GM19023 (cell line): ENCODE measurements around the gene EEF2K.
"Not testable (repeated sequence)": the region's sequence is repeated elsewhere in the genome, so short reads cannot be mapped to it uniquely, and the experiment has no call there.

Source experiments
- ATAC-seq: cut with Tn5 transposase; IDR thresholded peaks from one replicate; pipeline ENCODE4 v1.9.1; 2021; ENCODE audit warnings: mild to moderate bottlenecking, moderate library complexity; ENCODE audit not compliant: unreplicated experiment

EEF2K gene

GRCh38 chr16:22292320-22292719 is 86.2 kb downstream of the EEF2K start:
- no peak for ATAC-seq

GRCh38 chr16:22293137-22294106 is 87.3 kb downstream of the EEF2K start:
- no peak for ATAC-seq

- no peak for ATAC-seq
Observed at GRCh38 chr16:22296225-22297113, 90.4 kb downstream of the EEF2K start.

- ATAC-seq, result peak; percentile 85
Observed at GRCh38 chr16:22297114-22297870, 91.2 kb downstream of the EEF2K start, which contains the start of gene POLR3E. Gene POLR3E (plus strand): TSS chr16:22297409. CDS start chr16:22302969, 5,560 bp downstream.

- no peak for ATAC-seq
Observed at GRCh38 chr16:22297871-22298733, 92.0 kb downstream of the EEF2K start.

- ATAC-seq, result no peak
Observed at GRCh38 chr16:22299036-22299435, 93.0 kb downstream of the EEF2K start.

- no peak for ATAC-seq
Observed at GRCh38 chr16:22300427-22301071, 94.5 kb downstream of the EEF2K start.

- not testable (repeated sequence) for ATAC-seq
Observed at GRCh38 chr16:22301423-22301822, 95.3 kb downstream of the EEF2K start.

GRCh38 chr16:22302776-22303363 is 96.8 kb downstream of the EEF2K start:
- ATAC-seq, result no peak

- no peak for ATAC-seq
Observed at GRCh38 chr16:22304411-22304810, 98.3 kb downstream of the EEF2K start.

- ATAC-seq, result no peak
Observed at GRCh38 chr16:22306788-22307187, 100.7 kb downstream of the EEF2K start.

- no peak for ATAC-seq
Observed at GRCh38 chr16:22307838-22308237, 101.8 kb downstream of the EEF2K start.

- no peak for ATAC-seq
Observed at GRCh38 chr16:22308824-22309520, 102.9 kb downstream of the EEF2K start.

GRCh38 chr16:22311520-22311919 is 105.4 kb downstream of the EEF2K start:
- ATAC-seq, result no peak

GRCh38 chr16:22312897-22313781 is 107.1 kb downstream of the EEF2K start:
- ATAC-seq, result no peak

- ATAC-seq, result no peak
Observed at GRCh38 chr16:22313876-22314470, 107.9 kb downstream of the EEF2K start.
